SU-DHL-6 (cell line): ENCODE data around the gene DIP2C.

Source experiments
- EZH2phosphoT487 ChIP-seq: fragments of 200-600 bp; sonication (generic), shearing (Covaris generic); conservative IDR thresholded peaks from 2 replicates; pipeline ENCODE4 v1.6.1; 2018; ENCODE audit warnings: mild to moderate bottlenecking, antibody characterized with exemption, low read length, moderate library complexity, mixed read lengths
- TF ChIP-seq, protein P1 (sequence below): fragments of 200-600 bp; sonication (generic); IDR thresholded peaks from one replicate; pipeline ENCODE4 v1.5.1; 2017; ENCODE audit warnings: antibody characterized with exemption, mild to moderate bottlenecking, low read length, moderate library complexity; ENCODE audit not compliant: insufficient read depth, poor library complexity, severe bottlenecking

- TF ChIP-seq, protein P1, sequence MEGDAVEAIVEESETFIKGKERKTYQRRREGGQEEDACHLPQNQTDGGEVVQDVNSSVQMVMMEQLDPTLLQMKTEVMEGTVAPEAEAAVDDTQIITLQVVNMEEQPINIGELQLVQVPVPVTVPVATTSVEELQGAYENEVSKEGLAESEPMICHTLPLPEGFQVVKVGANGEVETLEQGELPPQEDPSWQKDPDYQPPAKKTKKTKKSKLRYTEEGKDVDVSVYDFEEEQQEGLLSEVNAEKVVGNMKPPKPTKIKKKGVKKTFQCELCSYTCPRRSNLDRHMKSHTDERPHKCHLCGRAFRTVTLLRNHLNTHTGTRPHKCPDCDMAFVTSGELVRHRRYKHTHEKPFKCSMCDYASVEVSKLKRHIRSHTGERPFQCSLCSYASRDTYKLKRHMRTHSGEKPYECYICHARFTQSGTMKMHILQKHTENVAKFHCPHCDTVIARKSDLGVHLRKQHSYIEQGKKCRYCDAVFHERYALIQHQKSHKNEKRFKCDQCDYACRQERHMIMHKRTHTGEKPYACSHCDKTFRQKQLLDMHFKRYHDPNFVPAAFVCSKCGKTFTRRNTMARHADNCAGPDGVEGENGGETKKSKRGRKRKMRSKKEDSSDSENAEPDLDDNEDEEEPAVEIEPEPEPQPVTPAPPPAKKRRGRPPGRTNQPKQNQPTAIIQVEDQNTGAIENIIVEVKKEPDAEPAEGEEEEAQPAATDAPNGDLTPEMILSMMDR = no peak
- no peak for TF ChIP-seq EZH2phosphoT487
These were observed 34.8 kb downstream of the DIP2C start for GRCh38 chr10:654647-654996.
